Panc1 (cell line): ENCODE data around the gene DHH.

Source experiments
- POLR2AphosphoS5 ChIP-seq: IDR thresholded peaks from 2 replicates; pipeline ENCODE4 v1.6.1; 2012; ENCODE audit warnings: mild to moderate bottlenecking, low read depth, low read length, moderate library complexity
- SIN3A ChIP-seq: IDR thresholded peaks from 2 replicates; pipeline ENCODE4 v1.6.1; 2012; ENCODE audit warnings: low read depth, mild to moderate bottlenecking, low read length, moderate library complexity, borderline replicate concordance; ENCODE audit not compliant: insufficient read depth
- TCF7L2 ChIP-seq: IDR thresholded peaks from 2 replicates; pipeline ENCODE4 v1.6.1; 2011; ENCODE audit warnings: mild to moderate bottlenecking, low read depth, low read length, inconsistent platforms
- TF ChIP-seq, protein P1 (sequence below): fragments of 450-650 bp; IDR thresholded peaks from 2 replicates; pipeline ENCODE4 v1.5.1; 2017; ENCODE audit warnings: mild to moderate bottlenecking
- TF ChIP-seq, protein P2 (sequence below), 2 experiments: IDR thresholded peaks; 2 replicates each; pipeline ENCODE4 v1.6.1; 2011 to 2012; ENCODE audit warnings: low read depth in 2 of 2, control low read depth in 1 of 2, low read length in 1 of 2, mild to moderate bottlenecking in 1 of 2, moderate library complexity in 1 of 2; ENCODE audit not compliant: insufficient read depth in 1 of 2

DNA sequence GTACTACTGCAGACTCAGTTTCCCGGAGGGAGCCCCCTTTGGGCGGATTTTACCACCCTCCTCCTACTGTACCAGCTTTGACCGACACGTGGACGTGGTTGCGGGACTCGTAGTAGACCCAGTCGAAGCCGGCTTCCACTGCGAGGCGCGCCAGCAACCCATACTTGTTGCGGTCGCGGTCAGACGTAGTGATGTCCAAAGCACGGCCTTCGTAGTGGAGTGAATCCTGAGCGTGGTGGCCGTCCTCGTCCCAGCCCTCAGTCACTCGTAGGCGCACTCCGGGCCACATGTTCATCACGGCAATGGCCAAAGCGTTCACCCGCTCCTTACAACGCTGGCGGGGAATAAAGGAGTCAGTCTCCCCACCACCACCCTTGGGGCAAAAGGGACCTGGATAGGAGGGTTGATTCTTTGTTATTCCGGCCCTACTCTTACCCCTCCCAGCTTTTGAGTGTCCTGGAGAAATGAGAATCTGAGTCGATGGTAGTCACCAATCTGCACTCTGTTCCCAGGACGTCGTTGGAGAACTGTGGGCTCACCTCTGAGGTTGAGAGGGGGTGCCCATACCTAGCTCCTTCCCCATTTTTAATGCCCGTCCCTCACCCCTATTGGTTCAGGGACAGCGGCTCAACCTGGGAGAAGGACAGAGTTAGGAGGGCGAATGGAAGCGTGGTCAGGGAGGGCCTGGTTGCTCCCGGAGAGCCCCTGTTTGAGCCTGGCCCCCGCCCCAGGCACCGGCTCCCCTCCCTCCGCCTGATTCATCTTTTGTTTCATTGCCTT, 3.4 kb downstream of the DHH start:
- TF ChIP-seq, protein P1, sequence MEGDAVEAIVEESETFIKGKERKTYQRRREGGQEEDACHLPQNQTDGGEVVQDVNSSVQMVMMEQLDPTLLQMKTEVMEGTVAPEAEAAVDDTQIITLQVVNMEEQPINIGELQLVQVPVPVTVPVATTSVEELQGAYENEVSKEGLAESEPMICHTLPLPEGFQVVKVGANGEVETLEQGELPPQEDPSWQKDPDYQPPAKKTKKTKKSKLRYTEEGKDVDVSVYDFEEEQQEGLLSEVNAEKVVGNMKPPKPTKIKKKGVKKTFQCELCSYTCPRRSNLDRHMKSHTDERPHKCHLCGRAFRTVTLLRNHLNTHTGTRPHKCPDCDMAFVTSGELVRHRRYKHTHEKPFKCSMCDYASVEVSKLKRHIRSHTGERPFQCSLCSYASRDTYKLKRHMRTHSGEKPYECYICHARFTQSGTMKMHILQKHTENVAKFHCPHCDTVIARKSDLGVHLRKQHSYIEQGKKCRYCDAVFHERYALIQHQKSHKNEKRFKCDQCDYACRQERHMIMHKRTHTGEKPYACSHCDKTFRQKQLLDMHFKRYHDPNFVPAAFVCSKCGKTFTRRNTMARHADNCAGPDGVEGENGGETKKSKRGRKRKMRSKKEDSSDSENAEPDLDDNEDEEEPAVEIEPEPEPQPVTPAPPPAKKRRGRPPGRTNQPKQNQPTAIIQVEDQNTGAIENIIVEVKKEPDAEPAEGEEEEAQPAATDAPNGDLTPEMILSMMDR, result no peak
- TF ChIP-seq POLR2AphosphoS5 (no peak), TCF7L2 (no peak), SIN3A (no peak)
- TF ChIP-seq, protein P2, sequence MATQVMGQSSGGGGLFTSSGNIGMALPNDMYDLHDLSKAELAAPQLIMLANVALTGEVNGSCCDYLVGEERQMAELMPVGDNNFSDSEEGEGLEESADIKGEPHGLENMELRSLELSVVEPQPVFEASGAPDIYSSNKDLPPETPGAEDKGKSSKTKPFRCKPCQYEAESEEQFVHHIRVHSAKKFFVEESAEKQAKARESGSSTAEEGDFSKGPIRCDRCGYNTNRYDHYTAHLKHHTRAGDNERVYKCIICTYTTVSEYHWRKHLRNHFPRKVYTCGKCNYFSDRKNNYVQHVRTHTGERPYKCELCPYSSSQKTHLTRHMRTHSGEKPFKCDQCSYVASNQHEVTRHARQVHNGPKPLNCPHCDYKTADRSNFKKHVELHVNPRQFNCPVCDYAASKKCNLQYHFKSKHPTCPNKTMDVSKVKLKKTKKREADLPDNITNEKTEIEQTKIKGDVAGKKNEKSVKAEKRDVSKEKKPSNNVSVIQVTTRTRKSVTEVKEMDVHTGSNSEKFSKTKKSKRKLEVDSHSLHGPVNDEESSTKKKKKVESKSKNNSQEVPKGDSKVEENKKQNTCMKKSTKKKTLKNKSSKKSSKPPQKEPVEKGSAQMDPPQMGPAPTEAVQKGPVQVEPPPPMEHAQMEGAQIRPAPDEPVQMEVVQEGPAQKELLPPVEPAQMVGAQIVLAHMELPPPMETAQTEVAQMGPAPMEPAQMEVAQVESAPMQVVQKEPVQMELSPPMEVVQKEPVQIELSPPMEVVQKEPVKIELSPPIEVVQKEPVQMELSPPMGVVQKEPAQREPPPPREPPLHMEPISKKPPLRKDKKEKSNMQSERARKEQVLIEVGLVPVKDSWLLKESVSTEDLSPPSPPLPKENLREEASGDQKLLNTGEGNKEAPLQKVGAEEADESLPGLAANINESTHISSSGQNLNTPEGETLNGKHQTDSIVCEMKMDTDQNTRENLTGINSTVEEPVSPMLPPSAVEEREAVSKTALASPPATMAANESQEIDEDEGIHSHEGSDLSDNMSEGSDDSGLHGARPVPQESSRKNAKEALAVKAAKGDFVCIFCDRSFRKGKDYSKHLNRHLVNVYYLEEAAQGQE (IDR thresholded peaks at IDR 0.05; ENCODE audit: insufficient read depth in 1 of 2, low read depth in 2 of 2, low read length in 1 of 2), result no peak
